Natural killer cell (primary cell): ENCODE measurements around the gene PRKAA2. TPM values are rescaled to one million over a fixed set of nuclear protein-coding genes. Genes with fewer than 3 reads are reported as not detected.

Experiments
- ATAC-seq, 3 donors: fragments of 150-1000 bp in 2 of 3; fragments of 200-7000 bp in 1 of 3; cut with Tn5 transposase; 1 replicate in 1 of 3; 2 replicates in 2 of 3; pipeline ENCODE4 v1.10.0; 2021; ENCODE audit warnings: mild to moderate bottlenecking in 2 of 3, moderate library complexity in 2 of 3
- DNase-seq, 2 donors: peaks; one replicate each; pipeline versions ENCODE4 v3.0.0 to v3.0.0-alpha.2; 2013 to 2021; ENCODE audit warnings: mixed read lengths in 1 of 2
- H3K27ac ChIP-seq: one replicate; pipeline ENCODE4 v1.5.1; 2013; ENCODE audit warnings: mild to moderate bottlenecking, low read length
- H3K27me3 ChIP-seq: one replicate; pipeline ENCODE4 v1.6.1; 2013; ENCODE audit warnings: low read length; ENCODE audit not compliant: control insufficient read depth, insufficient read depth
- H3K36me3 ChIP-seq: one replicate; pipeline ENCODE4 v1.6.1; 2013; ENCODE audit warnings: low read length; ENCODE audit not compliant: control insufficient read depth, insufficient read depth
- H3K4me1 ChIP-seq: one replicate; pipeline ENCODE4 v1.6.1; 2013; ENCODE audit warnings: low read length; ENCODE audit not compliant: control insufficient read depth, insufficient read depth
- H3K4me3 ChIP-seq: one replicate; pipeline ENCODE4 v1.5.1; 2013; ENCODE audit warnings: low read length
- H3K9me3 ChIP-seq: one replicate; pipeline ENCODE4 v1.6.1; 2013; ENCODE audit warnings: low read length; ENCODE audit not compliant: control insufficient read depth, insufficient read depth
- H3K27ac Mint-ChIP-seq, 2 donors: one replicate each; pipeline ENCODE4 v1.8.0; 2022; ENCODE audit warnings: mild to moderate bottlenecking in 2 of 2, mixed read lengths in 2 of 2, moderate library complexity in 1 of 2
- H3K27me3 Mint-ChIP-seq, 2 donors: one replicate each; pipeline ENCODE4 v1.8.0; 2022; ENCODE audit warnings: low read depth in 2 of 2, mixed read lengths in 2 of 2
- H3K36me3 Mint-ChIP-seq: one replicate; pipeline ENCODE4 v1.8.0; 2022; ENCODE audit warnings: mixed read lengths
- H3K4me1 Mint-ChIP-seq, 2 donors: one replicate each; pipeline ENCODE4 v1.8.0; 2022; ENCODE audit warnings: mixed read lengths in 2 of 2
- H3K4me3 Mint-ChIP-seq: one replicate; pipeline ENCODE4 v1.8.0; 2022; ENCODE audit warnings: mild to moderate bottlenecking, moderate library complexity, mixed read lengths
- H3K9me3 Mint-ChIP-seq, 2 donors: one replicate each; pipeline ENCODE4 v1.8.0; 2022; ENCODE audit warnings: mixed read lengths in 2 of 2
- CTCF ChIP-seq: fragments of 200-600 bp; IDR thresholded peaks from one replicate; pipeline ENCODE4 v1.8.0; 2022; ENCODE audit warnings: antibody characterized with exemption
- WGBS: methylation state at CpG from one replicate; pipeline ENCODE4 v1.1.7; 2013; ENCODE audit warnings: missing lambda C conversion rate; ENCODE audit not compliant: insufficient coverage; 5-methylcytosine and 5-hydroxymethylcytosine counted together
- intact Hi-C: fragments of 100-400 bp; cut with micrococcal nuclease; formaldehyde crosslinking; loops from one replicate; pipeline ENCODE4 v1.14.2; 2022
- total RNA-seq, 4 donors: library from RNA; stranded (reverse); fragments of 120-200 nt in 1 of 4; gene quantifications; one replicate each; pipeline versions ENCODE4 v1.2.3 to v1.2.4, GENCODE V29; 2013 to 2022

Gene PRKAA2
- total RNA-seq, 3 donors from 2014 or later (not counting 1 experiment from before 2014, with no cell fraction given) = not detected

- peaks cover 22% of the 10 kb centered on the region for H3K27me3 ChIP-seq
- no peak for TF ChIP-seq CTCF
- Mint-ChIP-seq H3K27ac (no peak overlapping the region), H3K4me1 (no peaks in the 10 kb centered on the region), H3K27me3 (peaks cover 29 to 49% of the 10 kb centered on the region in 2 donors), H3K9me3 (no peaks in the 10 kb centered on the region), H3K36me3 (no peaks in the 10 kb centered on the region), H3K4me3 (no peak overlapping the region)
- intact Hi-C loops = no loop called here
- H3K4me3 ChIP-seq = no peak overlapping the region
- peaks cover 6% of the 10 kb centered on the region for H3K4me1 ChIP-seq
- DNase-seq (no peak), ATAC-seq (no peak)
- no CpG with 5 or more reads among the region's 1 CpG for WGBS
- H3K36me3 ChIP-seq = no peaks in the 10 kb centered on the region
- no peak overlapping the region for H3K27ac ChIP-seq
- no peaks in the 10 kb centered on the region for H3K9me3 ChIP-seq
Measured at GRCh38 chr1:56647106-56647505, 2.0 kb downstream of the PRKAA2 start.

- intact Hi-C loops = no loop called here
- no peaks in the 10 kb centered on the region for H3K9me3 ChIP-seq
- H3K4me1 ChIP-seq = peaks cover 6% of the 10 kb centered on the region
- ATAC-seq (no peak), DNase-seq (no peak)
- H3K27me3 ChIP-seq = peaks cover 20% of the 10 kb centered on the region
- no peak overlapping the region for H3K27ac Mint-ChIP-seq
- H3K27me3 Mint-ChIP-seq = peaks cover 29 to 49% of the 10 kb centered on the region in 2 donors
- no peaks in the 10 kb centered on the region for H3K36me3 ChIP-seq
- no peak overlapping the region for H3K4me3 ChIP-seq
- WGBS = 64% methylated on average over 3 of the region's 4 CpGs
- no peak overlapping the region for H3K4me3 Mint-ChIP-seq
- H3K36me3 Mint-ChIP-seq = no peaks in the 10 kb centered on the region
- no peaks in the 10 kb centered on the region for H3K9me3 Mint-ChIP-seq
- H3K4me1 Mint-ChIP-seq = no peaks in the 10 kb centered on the region
- H3K27ac ChIP-seq = no peak overlapping the region
- TF ChIP-seq CTCF = no peak
Measured at GRCh38 chr1:56648546-56648945, 3.4 kb downstream of the PRKAA2 start.

- no peak overlapping the region for H3K4me3 ChIP-seq
- no CpG with 5 or more reads among the region's 1 CpG for WGBS
- Mint-ChIP-seq H3K9me3 (peaks cover 6 to 11% of the 10 kb centered on the region in 2 donors), H3K4me3 (no peak overlapping the region), H3K27me3 (peaks cover under 1 to 2% of the 10 kb centered on the region in 2 donors), H3K4me1 (no peaks in the 10 kb centered on the region), H3K36me3 (no peaks in the 10 kb centered on the region), H3K27ac (no peak overlapping the region)
- no peaks in the 10 kb centered on the region for H3K27me3 ChIP-seq
- ATAC-seq = no peak
- no peak for DNase-seq
- no peak overlapping the region for H3K27ac ChIP-seq
- intact Hi-C loops = no loop called here
- peaks cover 5% of the 10 kb centered on the region for H3K9me3 ChIP-seq
- H3K4me1 ChIP-seq = no peaks in the 10 kb centered on the region
- TF ChIP-seq CTCF = no peak
- no peaks in the 10 kb centered on the region for H3K36me3 ChIP-seq
Measured at GRCh38 chr1:56654126-56654923, 9.2 kb downstream of the PRKAA2 start.
